ENCODE data around the gene SHLD1.
"Not testable (repeated sequence)": the region's sequence is repeated elsewhere in the genome, so short reads cannot be mapped to it uniquely, and the experiment has no call there.

SHLD1 gene

DNA sequence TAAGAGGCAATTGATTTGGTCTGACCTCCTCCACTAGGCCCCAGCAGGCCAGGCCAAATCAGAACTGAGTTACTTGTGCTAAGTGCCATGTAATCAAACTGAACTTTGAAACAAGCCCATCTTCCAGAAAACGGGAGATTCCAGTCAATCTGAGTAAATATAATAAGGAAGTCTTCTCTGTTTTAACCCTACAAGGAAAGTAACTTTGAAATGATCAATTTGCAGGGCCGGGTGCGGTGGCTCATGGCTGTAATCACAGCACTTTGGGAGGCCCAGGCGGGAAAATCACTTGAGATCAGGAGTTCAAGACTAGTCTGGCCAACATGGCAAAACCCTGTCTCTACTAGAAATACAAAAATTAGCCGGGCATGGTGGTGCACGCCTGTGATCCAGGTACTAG is 2.0 kb upstream of the SHLD1 start:
- TF ChIP-seq, protein P1, sequence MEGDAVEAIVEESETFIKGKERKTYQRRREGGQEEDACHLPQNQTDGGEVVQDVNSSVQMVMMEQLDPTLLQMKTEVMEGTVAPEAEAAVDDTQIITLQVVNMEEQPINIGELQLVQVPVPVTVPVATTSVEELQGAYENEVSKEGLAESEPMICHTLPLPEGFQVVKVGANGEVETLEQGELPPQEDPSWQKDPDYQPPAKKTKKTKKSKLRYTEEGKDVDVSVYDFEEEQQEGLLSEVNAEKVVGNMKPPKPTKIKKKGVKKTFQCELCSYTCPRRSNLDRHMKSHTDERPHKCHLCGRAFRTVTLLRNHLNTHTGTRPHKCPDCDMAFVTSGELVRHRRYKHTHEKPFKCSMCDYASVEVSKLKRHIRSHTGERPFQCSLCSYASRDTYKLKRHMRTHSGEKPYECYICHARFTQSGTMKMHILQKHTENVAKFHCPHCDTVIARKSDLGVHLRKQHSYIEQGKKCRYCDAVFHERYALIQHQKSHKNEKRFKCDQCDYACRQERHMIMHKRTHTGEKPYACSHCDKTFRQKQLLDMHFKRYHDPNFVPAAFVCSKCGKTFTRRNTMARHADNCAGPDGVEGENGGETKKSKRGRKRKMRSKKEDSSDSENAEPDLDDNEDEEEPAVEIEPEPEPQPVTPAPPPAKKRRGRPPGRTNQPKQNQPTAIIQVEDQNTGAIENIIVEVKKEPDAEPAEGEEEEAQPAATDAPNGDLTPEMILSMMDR (IDR thresholded peaks at IDR 0.05; ENCODE audit: insufficient read depth, low read depth, low read length, missing control alignments), result no peak
- H3K4me3 ChIP-seq (ENCODE audit: low read depth, low read length), result no peak overlapping the region
- no peak for DNase-seq (ENCODE audit: low read depth)

GRCh38 chr20:5749512-5749951 is 669 bp upstream of the SHLD1 start:
- DNase-seq (ENCODE audit: low read depth); H3K4me3 ChIP-seq (ENCODE audit: low read depth, low read length): not testable (repeated sequence)

GRCh38 chr20:5751856-5752255 is 1.7 kb downstream of the SHLD1 start:
- H3K4me3 ChIP-seq (ENCODE audit: low read depth, low read length), result no peak overlapping the region
- TF ChIP-seq, protein P1 (IDR thresholded peaks at IDR 0.05; ENCODE audit: insufficient read depth, low read depth, low read length, missing control alignments), result no peak
- no peak for DNase-seq (ENCODE audit: low read depth)

GRCh38 chr20:5753814-5754213 is 3.6 kb downstream of the SHLD1 start:
- TF ChIP-seq, protein P1 (IDR thresholded peaks at IDR 0.05; ENCODE audit: insufficient read depth, low read depth, low read length, missing control alignments), result no peak
- no peak overlapping the region for H3K4me3 ChIP-seq (ENCODE audit: low read depth, low read length)
- no peak for DNase-seq (ENCODE audit: low read depth)

DNA sequence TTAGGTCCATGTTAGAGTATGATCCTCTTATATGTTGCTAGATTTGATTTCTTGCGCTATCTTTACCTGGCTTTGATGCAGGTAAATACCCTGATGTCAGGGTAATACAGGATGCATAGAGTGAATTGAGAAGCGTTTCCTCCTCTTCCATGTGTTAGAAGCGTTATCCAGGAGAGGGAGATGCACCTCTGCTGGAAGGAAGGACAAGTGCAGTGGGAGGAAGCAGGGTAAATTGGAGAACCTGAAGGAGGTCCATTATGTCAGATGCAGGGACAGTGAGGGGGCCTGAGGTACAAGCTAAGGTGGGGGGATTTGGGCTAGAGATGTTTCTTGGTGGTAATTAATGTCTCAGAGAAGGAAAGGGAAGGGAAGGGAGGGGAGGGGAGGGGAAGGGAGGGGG is 7.7 kb downstream of the SHLD1 start:
- TF ChIP-seq, protein P1 (IDR thresholded peaks at IDR 0.05; ENCODE audit: insufficient read depth, low read depth, low read length, missing control alignments), result no peak
- no peak for DNase-seq (ENCODE audit: low read depth)
- no peak overlapping the region for H3K4me3 ChIP-seq (ENCODE audit: low read depth, low read length)

DNA sequence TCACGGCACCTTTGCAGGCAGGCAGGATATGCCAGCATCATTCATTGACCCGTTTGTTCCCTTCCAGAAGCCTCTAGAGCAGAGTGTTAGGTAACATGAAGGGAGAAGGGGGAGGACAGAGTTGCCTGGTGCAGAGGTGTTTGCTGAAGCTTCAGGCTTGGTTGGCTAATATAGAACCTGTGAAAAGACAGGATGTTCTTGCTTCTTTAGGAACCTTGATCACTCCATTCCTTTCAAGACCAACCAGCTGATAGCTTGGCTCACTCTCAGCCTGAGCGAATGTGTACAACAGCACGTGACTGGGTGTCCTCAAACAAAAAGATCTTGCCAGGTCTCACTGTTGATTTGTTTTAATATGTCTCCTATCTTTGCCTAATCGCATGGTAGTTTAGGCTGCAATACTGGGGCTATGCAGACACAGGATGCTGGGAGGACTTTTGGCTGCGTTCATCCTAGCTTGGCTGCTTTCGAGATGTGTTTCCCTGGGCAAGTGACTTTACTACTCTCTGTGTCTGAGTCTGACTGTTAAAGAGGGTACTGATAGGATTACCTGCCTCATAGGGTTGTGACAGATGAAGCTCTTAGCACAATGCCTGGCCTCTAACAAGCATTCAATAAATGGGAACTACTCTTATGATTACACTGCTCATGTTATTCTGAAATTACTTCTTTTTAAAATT is 16.0 kb downstream of the SHLD1 start:
- H3K4me3 ChIP-seq (ENCODE audit: low read depth, low read length), result no peak overlapping the region
- TF ChIP-seq, protein P1 (IDR thresholded peaks at IDR 0.05; ENCODE audit: insufficient read depth, low read depth, low read length, missing control alignments), result no peak
- no peak for DNase-seq (ENCODE audit: low read depth)

DNA sequence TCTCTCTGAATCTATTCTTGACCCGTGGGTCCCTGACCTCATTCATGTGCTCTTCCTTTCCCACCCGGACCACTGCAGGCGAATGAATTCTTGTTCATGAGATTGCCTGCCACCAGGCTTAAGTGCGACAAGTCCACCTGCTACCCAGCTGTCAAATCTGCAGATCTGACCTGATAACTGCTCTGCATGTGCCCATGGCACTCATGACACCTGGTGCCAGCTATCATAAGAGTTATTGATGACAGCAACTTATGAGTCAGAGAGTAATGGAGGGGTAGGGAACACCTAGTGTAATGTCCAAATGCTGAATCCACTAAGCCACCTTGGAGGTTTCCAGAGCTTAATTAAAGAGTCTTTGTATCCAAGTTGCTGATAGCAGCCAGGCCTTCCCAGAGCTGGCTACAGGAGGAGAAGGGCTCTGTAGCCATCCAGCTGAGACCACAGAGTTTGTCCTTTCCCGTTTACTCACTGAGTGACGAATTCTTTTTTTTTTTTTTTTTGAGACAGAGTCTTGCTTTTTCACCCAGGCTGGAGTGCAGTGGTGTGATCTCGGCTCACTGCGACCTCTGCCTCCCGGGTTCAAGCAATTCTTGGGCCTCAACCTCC is 17.4 kb downstream of the SHLD1 start:
- no peak overlapping the region for H3K4me3 ChIP-seq (ENCODE audit: low read depth, low read length)
- DNase-seq (ENCODE audit: low read depth), result no peak
- TF ChIP-seq, protein P1 (IDR thresholded peaks at IDR 0.05; ENCODE audit: insufficient read depth, low read depth, low read length, missing control alignments), result no peak

Data from GM12865 (cell line).